C1 segment of cervical spinal cord (tissue), 14 donors: ENCODE results near the gene ICE2.
"Not testable (repeated sequence)": the region's sequence is repeated elsewhere in the genome, so short reads cannot be mapped to it uniquely, and the experiment has no call there.

Experiments
- DNase-seq, 14 donors: peaks; one replicate each; lab custom pipeline; 2025; lab: John Stamatoyannopoulos, UW

The ICE2 gene

GRCh38 chr15:60408463-60408981 is 70.4 kb downstream of the ICE2 start:
- no peak for DNase-seq

GRCh38 chr15:60407415-60407805 is 71.5 kb downstream of the ICE2 start:
- DNase-seq = no peak

- no peak for DNase-seq
These were observed 72.2 kb downstream of the ICE2 start for GRCh38 chr15:60406513-60407414.

- no peak for DNase-seq
These were observed 73.5 kb downstream of the ICE2 start for GRCh38 chr15:60405399-60405798.

- not testable (repeated sequence) for DNase-seq
These were observed 74.6 kb downstream of the ICE2 start for GRCh38 chr15:60404351-60404750.

GRCh38 chr15:60400944-60401343 is 78.0 kb downstream of the ICE2 start:
- peak in 1 of 14 donors; percentile 13 for DNase-seq

GRCh38 chr15:60399931-60400330 is 79.0 kb downstream of the ICE2 start:
- no peak for DNase-seq

GRCh38 chr15:60399246-60399915 is 79.6 kb downstream of the ICE2 start:
- DNase-seq = no peak

GRCh38 chr15:60397772-60398445 is 81.0 kb downstream of the ICE2 start, which contains the start of gene ANXA2:
Gene ANXA2, minus strand, starts transcription at chr15:60397986. Its CDS starts 11,911 bp downstream, at chr15:60386075.
- peak in 6 of 14 donors; percentile 12 to 74 (median 29) for DNase-seq

- peak in 1 of 14 donors; percentile 27 for DNase-seq
These were observed 81.8 kb downstream of the ICE2 start for GRCh38 chr15:60396958-60397771.

- no peak for DNase-seq
These were observed 82.4 kb downstream of the ICE2 start for GRCh38 chr15:60396560-60396957.

GRCh38 chr15:60396100-60396499 is 82.8 kb downstream of the ICE2 start:
- DNase-seq = no peak

GRCh38 chr15:60395276-60396011 is 83.5 kb downstream of the ICE2 start:
- DNase-seq = no peak

- no peak for DNase-seq
These were observed 84.2 kb downstream of the ICE2 start for GRCh38 chr15:60394689-60395097.

GRCh38 chr15:60392986-60393790 is 85.8 kb downstream of the ICE2 start:
- peak in 5 of 14 donors; percentile 20 to 59 (median 40) for DNase-seq

- no peak for DNase-seq
These were observed 86.3 kb downstream of the ICE2 start for GRCh38 chr15:60392601-60392985.

GRCh38 chr15:60391722-60392315 is 87.1 kb downstream of the ICE2 start:
- no peak for DNase-seq

- peak in 3 of 14 donors; percentile 7 to 65 (median 29) for DNase-seq
These were observed 88.0 kb downstream of the ICE2 start for GRCh38 chr15:60390871-60391501.
